HEK293 (cell line): ENCODE data around the gene ELOVL5.

Source experiments
- CTCF ChIA-PET: fragments of 350-600 bp; formaldehyde crosslinking; extraction: SDS; loops from one replicate; lab custom pipeline; 2021; ENCODE audit warnings: antibody characterized with exemption; lab: Yijun Ruan, JAX
- POLR2A ChIA-PET: fragments of 300-600 bp; formaldehyde crosslinking; extraction: SDS; loops from one replicate; lab custom pipeline; 2020; ENCODE audit warnings: antibody characterized with exemption, inconsistent platforms; lab: Yijun Ruan, JAX
- H3K27ac ChIP-seq: fragments of 200-500 bp; sonication (Bioruptor generic); 2 replicates; pipeline ENCODE4 v1.5.1; 2014; ENCODE audit warnings: low read depth, low read length, control low read depth, inconsistent platforms; ENCODE audit errors: extremely low read depth
- H3K36me3 ChIP-seq, 2 experiments: fragments of 200-500 bp in 1 of 2; sonication (Bioruptor generic) in 1 of 2; 1 replicate in 1 of 2; 2 replicates in 1 of 2; pipeline ENCODE4 v1.5.1; 2014 to 2017; ENCODE audit warnings: inconsistent platforms in 2 of 2, low read length in 2 of 2; ENCODE audit not compliant: control insufficient read depth in 2 of 2, insufficient read depth in 1 of 2
- H3K4me1 ChIP-seq: fragments of 200-500 bp; sonication (Bioruptor generic); 2 replicates; pipeline ENCODE4 v1.5.1; 2014; ENCODE audit warnings: mild to moderate bottlenecking, low read length, inconsistent platforms; ENCODE audit not compliant: control insufficient read depth, insufficient read depth
- H3K4me3 ChIP-seq: 2 replicates; pipeline ENCODE4 v1.5.1; 2011; ENCODE audit warnings: low read depth, mild to moderate bottlenecking, control low read depth, low read length, moderate library complexity
- H3K9me3 ChIP-seq: fragments of 200-500 bp; sonication (Bioruptor generic); 2 replicates; pipeline ENCODE4 v1.5.1; 2014; ENCODE audit warnings: low read depth, low read length, inconsistent platforms; ENCODE audit not compliant: control insufficient read depth, insufficient read depth
- ELK4 ChIP-seq: IDR thresholded peaks from 2 replicates; pipeline ENCODE4 v1.6.1; 2011; ENCODE audit warnings: mild to moderate bottlenecking, low read depth, low read length, borderline replicate concordance
- GLI2 ChIP-seq: fragments of 450-650 bp; formaldehyde crosslinking; IDR thresholded peaks from 2 replicates; pipeline ENCODE4; 2017; ENCODE audit warnings: missing biosample characterization, missing genetic modification characterization, low read depth, borderline replicate concordance
- KLF16 ChIP-seq: fragments of 450-650 bp; formaldehyde crosslinking; IDR thresholded peaks from 2 replicates; pipeline ENCODE4 v1.5.1; 2017; ENCODE audit warnings: missing biosample characterization, missing genetic modification characterization
- SALL2 ChIP-seq: fragments of 450-650 bp; formaldehyde crosslinking; IDR thresholded peaks from 2 replicates; pipeline ENCODE4 v1.5.0; 2017; ENCODE audit warnings: missing biosample characterization, mild to moderate bottlenecking, missing genetic modification characterization, borderline replicate concordance
- SP7 ChIP-seq: fragments of 450-650 bp; formaldehyde crosslinking; IDR thresholded peaks from 2 replicates; pipeline ENCODE4 v1.5.1; 2016; ENCODE audit warnings: missing biosample characterization, missing genetic modification characterization
- WT1 ChIP-seq: fragments of 450-650 bp; formaldehyde crosslinking; IDR thresholded peaks from 2 replicates; pipeline ENCODE4 v1.5.1; 2016; ENCODE audit warnings: missing biosample characterization, missing genetic modification characterization
- YY2 ChIP-seq: fragments of 450-650 bp; formaldehyde crosslinking; IDR thresholded peaks from 2 replicates; pipeline ENCODE4 v1.5.1; 2016; ENCODE audit warnings: missing biosample characterization, missing genetic modification characterization
- ZFP3 ChIP-seq: fragments of 450-650 bp; formaldehyde crosslinking; IDR thresholded peaks from 2 replicates; pipeline ENCODE4 v1.5.1; 2016; ENCODE audit warnings: low read depth, missing biosample characterization, missing genetic modification characterization
- ZNF2 ChIP-seq: fragments of 450-650 bp; formaldehyde crosslinking; IDR thresholded peaks from 2 replicates; pipeline ENCODE4 v1.5.1; 2016; ENCODE audit warnings: missing biosample characterization, missing genetic modification characterization
- ZNF211 ChIP-seq: fragments of 450-650 bp; formaldehyde crosslinking; IDR thresholded peaks from 2 replicates; pipeline ENCODE4 v1.5.1; 2016; ENCODE audit warnings: low read depth, missing biosample characterization, missing genetic modification characterization
- ZNF280C ChIP-seq: fragments of 450-650 bp; formaldehyde crosslinking; IDR thresholded peaks from 2 replicates; pipeline ENCODE4 v1.5.1; 2016; ENCODE audit warnings: missing biosample characterization, missing genetic modification characterization
- ZNF398 ChIP-seq: fragments of 450-650 bp; formaldehyde crosslinking; IDR thresholded peaks from 2 replicates; pipeline ENCODE4 v1.5.1; 2017; ENCODE audit warnings: missing biosample characterization, missing genetic modification characterization
- ZNF416 ChIP-seq: fragments of 450-650 bp; formaldehyde crosslinking; IDR thresholded peaks from 2 replicates; pipeline ENCODE4 v1.5.1; 2016; ENCODE audit warnings: missing biosample characterization, missing genetic modification characterization
- ZNF654 ChIP-seq: fragments of 450-650 bp; formaldehyde crosslinking; IDR thresholded peaks from 2 replicates; pipeline ENCODE4 v1.5.1; 2016; ENCODE audit warnings: low read depth, missing biosample characterization, missing genetic modification characterization
- ZNF707 ChIP-seq: fragments of 450-650 bp; formaldehyde crosslinking; IDR thresholded peaks from 2 replicates; pipeline ENCODE4 v1.5.1; 2016; ENCODE audit warnings: missing biosample characterization, missing genetic modification characterization
- ZNF747 ChIP-seq: fragments of 450-650 bp; formaldehyde crosslinking; IDR thresholded peaks from 2 replicates; pipeline ENCODE4 v1.5.1; 2016; ENCODE audit warnings: missing biosample characterization, missing genetic modification characterization
- ZNF785 ChIP-seq: fragments of 450-650 bp; formaldehyde crosslinking; IDR thresholded peaks from 2 replicates; pipeline ENCODE4 v1.5.1; 2016; ENCODE audit warnings: missing biosample characterization, missing genetic modification characterization
- ZNF791 ChIP-seq: fragments of 450-650 bp; formaldehyde crosslinking; IDR thresholded peaks from 2 replicates; pipeline ENCODE4 v1.5.1; 2016; ENCODE audit warnings: missing biosample characterization, missing genetic modification characterization
- TF ChIP-seq, protein P1 (sequence below): fragments of 450-650 bp; formaldehyde crosslinking; IDR thresholded peaks from 2 replicates; pipeline ENCODE4 v1.5.1; 2017; ENCODE audit warnings: missing biosample characterization, mild to moderate bottlenecking, missing genetic modification characterization, moderate library complexity
- TF ChIP-seq, protein P2 (sequence below): fragments of 450-650 bp; formaldehyde crosslinking; IDR thresholded peaks from 2 replicates; pipeline ENCODE4 v1.5.1; 2016; ENCODE audit warnings: missing biosample characterization, missing genetic modification characterization

Gene ELOVL5

DNA sequence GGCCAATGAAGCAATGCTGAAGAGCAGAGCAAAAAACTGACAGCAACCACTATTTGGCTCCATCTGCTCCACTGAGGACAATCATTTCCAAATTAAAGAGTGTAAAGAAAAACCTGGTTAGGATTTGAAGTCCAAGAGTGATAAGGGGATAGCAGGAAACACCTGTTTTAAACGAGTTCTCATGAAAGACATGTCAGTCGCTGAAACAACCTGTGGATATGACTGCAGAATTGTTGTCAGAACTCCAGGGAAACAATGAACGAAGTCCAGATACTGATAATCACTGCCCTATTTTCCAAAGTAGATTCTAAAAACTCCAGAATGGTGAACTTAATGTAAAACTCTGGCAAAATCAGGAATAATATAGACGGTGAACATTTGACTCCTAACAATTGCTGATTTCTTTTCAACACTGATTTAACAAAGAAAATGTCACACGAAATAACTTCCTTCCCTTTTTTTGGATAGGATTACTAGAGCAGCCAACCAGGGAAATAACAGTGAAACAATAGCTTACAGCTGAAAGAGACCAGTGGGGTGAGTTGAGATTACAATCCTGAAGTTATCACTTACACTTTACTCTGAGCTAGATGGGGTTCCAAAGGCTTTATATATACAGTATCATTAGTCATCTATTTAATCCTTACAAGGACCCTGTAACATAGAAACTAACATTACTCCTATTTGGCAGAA is 83.7 kb downstream of the ELOVL5 start (continued):
- TF ChIP-seq YY2 (no peak), ZNF2 (no peak), GLI2 (tag by site-specific recombination) (no peak), ZNF791 (no peak), ZNF747 (tag by site-specific recombination) (no peak), ZNF654 (tag by site-specific recombination) (no peak), ZFP3 (tag by site-specific recombination) (no peak), SP7 (tag by site-specific recombination) (no peak), ELK4 (no peak), ZNF211 (tag by site-specific recombination) (no peak), ZNF280C (tag by site-specific recombination) (no peak), ZNF707 (no peak)
- TF ChIP-seq, protein P1, sequence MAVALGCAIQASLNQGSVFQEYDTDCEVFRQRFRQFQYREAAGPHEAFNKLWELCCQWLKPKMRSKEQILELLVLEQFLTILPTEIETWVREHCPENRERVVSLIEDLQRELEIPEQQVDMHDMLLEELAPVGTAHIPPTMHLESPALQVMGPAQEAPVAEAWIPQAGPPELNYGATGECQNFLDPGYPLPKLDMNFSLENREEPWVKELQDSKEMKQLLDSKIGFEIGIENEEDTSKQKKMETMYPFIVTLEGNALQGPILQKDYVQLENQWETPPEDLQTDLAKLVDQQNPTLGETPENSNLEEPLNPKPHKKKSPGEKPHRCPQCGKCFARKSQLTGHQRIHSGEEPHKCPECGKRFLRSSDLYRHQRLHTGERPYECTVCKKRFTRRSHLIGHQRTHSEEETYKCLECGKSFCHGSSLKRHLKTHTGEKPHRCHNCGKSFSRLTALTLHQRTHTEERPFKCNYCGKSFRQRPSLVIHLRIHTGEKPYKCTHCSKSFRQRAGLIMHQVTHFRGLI (tag by site-specific recombination), result no peak

DNA sequence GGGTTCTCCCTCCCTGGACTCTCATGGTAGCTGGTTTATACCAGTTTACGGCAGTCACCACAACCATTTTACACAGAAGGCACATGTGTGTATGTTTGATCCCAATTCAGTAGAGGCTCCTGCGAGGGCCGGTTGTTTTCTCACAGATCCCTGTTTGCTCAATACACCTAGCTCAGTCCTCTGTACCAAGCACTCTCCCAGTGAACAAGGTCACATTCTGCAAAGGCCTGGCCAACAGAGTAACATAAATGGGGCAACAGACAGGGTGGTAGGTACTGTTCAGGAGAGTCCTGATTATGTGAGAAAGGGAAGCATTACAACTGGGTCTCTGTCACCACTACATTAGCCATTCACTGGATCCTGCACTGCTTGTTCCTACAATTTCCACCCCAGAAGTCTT is 84.4 kb downstream of the ELOVL5 start:
- no peaks in the 10 kb centered on the region for H3K4me1 ChIP-seq
- no peak overlapping the region for H3K4me3 ChIP-seq
- TF ChIP-seq ZNF398 (tag by site-specific recombination), result no peak
- no peak for TF ChIP-seq ZNF791
- TF ChIP-seq, protein P2, sequence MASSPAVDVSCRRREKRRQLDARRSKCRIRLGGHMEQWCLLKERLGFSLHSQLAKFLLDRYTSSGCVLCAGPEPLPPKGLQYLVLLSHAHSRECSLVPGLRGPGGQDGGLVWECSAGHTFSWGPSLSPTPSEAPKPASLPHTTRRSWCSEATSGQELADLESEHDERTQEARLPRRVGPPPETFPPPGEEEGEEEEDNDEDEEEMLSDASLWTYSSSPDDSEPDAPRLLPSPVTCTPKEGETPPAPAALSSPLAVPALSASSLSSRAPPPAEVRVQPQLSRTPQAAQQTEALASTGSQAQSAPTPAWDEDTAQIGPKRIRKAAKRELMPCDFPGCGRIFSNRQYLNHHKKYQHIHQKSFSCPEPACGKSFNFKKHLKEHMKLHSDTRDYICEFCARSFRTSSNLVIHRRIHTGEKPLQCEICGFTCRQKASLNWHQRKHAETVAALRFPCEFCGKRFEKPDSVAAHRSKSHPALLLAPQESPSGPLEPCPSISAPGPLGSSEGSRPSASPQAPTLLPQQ (tag by site-specific recombination), result no peak
- no peak for TF ChIP-seq ZNF707
- no peak for TF ChIP-seq SALL2
- TF ChIP-seq ZNF416 (tag by site-specific recombination), result no peak
- no peak for TF ChIP-seq ZNF785 (tag by site-specific recombination)
- no peak for TF ChIP-seq WT1 (tag by site-specific recombination)
- TF ChIP-seq KLF16 (tag by site-specific recombination), result no peak
- H3K9me3 ChIP-seq, result no peaks in the 10 kb centered on the region
- peaks cover 13 to 66% of the 10 kb centered on the region in 2 experiments for H3K36me3 ChIP-seq
- H3K27ac ChIP-seq, result no peak overlapping the region
- POLR2A ChIA-PET, result no interaction called here
- CTCF ChIA-PET, result interaction anchor here (0.6 to 1.8 kb wide), 2 partner anchors 92 to 175 kb away, joined by 3 to 5 read pairs; no protein-coding TSS in a partner anchor
